ENCODE results near the gene NAP1L1. TPM values are rescaled to one million over a fixed set of nuclear protein-coding genes. Genes with fewer than 3 reads are reported as not detected.

Gene NAP1L1
- total and polyA plus RNA-seq, 2 experiments from 2014 or later, result 658 to 996 TPM

GRCh38 chr12:76022506-76022905 lies 62.0 kb downstream of the NAP1L1 start (continued):
- TF ChIP-seq ZNF462 (CRISPR knock-in tag; IDR thresholded peaks at IDR 0.05) (no peak), CREB1 (CRISPR knock-in tag; IDR thresholded peaks at IDR 0.05; ENCODE audit: low read depth) (no peak)

GRCh38 chr12:76020731-76021672 lies 63.5 kb downstream of the NAP1L1 start:
- no peak overlapping the region for H3K4me3 Mint-ChIP-seq
- DNase-seq (ENCODE audit: low spot score), result no peak
- peaks cover 48% of the 10 kb centered on the region for H3K4me1 Mint-ChIP-seq
- peak overlapping the region; percentile 35; the same call in 1 of the 2 replicates for H2AFZ ChIP-seq
- H3K27me3 Mint-ChIP-seq (ENCODE audit: insufficient read depth, low read depth, poor library complexity), result no peaks in the 10 kb centered on the region
- H3F3A ChIP-seq (replicated peaks; ENCODE audit: low read depth), result no peaks in the 10 kb centered on the region; the same call in 1 of the 2 replicates
- ATAC-seq, result no peak
- H4K20me1 ChIP-seq (replicated peaks; ENCODE audit: insufficient read depth), result no peaks in the 10 kb centered on the region
- no peaks in the 10 kb centered on the region for H3K27me3 ChIP-seq (ENCODE audit: insufficient read depth)
- no peaks in the 10 kb centered on the region for H3K9me2 ChIP-seq (ENCODE audit: insufficient read depth)
- H3K9me3 Mint-ChIP-seq, result no peaks in the 10 kb centered on the region
- H3K27ac ChIP-seq (ENCODE audit: low read depth), result no peak overlapping the region
- no peak overlapping the region for H3K4me3 ChIP-seq
- no peak overlapping the region for H3K4me2 ChIP-seq
- H3K27ac Mint-ChIP-seq, result peak overlapping the region; percentile 82
- H3K36me3 Mint-ChIP-seq (ENCODE audit: low read depth), result no peaks in the 10 kb centered on the region
- no peaks in the 10 kb centered on the region for H3K36me3 ChIP-seq (ENCODE audit: insufficient read depth)
- H3K4me1 ChIP-seq (ENCODE audit: insufficient read depth), result peaks cover 33% of the 10 kb centered on the region
- H3K79me2 ChIP-seq (replicated peaks; ENCODE audit: insufficient read depth), result no peaks in the 10 kb centered on the region
- TF ChIP-seq CTCF (conservative IDR thresholded peaks at IDR 0.05; ENCODE audit: low read depth in 2 of 2) (no peak), ZNF331 (CRISPR knock-in tag; IDR thresholded peaks at IDR 0.05; ENCODE audit: low read depth) (no peak), NANOG (IDR thresholded peaks at IDR 0.05; ENCODE audit: borderline replicate concordance) (no peak), ZNF462 (CRISPR knock-in tag; IDR thresholded peaks at IDR 0.05) (no peak)
